ENCODE data around the gene GON4L. TPM values are rescaled to one million over a fixed set of nuclear protein-coding genes. Genes with fewer than 3 reads are reported as not detected.
"Not testable (repeated sequence)": the region's sequence is repeated elsewhere in the genome, so short reads cannot be mapped to it uniquely, and the experiment has no call there.

GON4L gene
- total RNA-seq, 1 donor from 2014 or later = 90.6 TPM

GRCh38 chr1:155872527-155872926, 15.5 kb upstream of the GON4L start:
- intact Hi-C loops (cut with micrococcal nuclease) = no loop called here

GRCh38 chr1:155871390-155871789, 14.4 kb upstream of the GON4L start:
- intact Hi-C loops (cut with micrococcal nuclease) = no loop called here

GRCh38 chr1:155867766-155868165, 10.8 kb upstream of the GON4L start:
- intact Hi-C loops (cut with micrococcal nuclease) = no loop called here

GRCh38 chr1:155864393-155864792, 7.4 kb upstream of the GON4L start:
- intact Hi-C loops (cut with micrococcal nuclease) = no loop called here

- intact Hi-C loops (cut with micrococcal nuclease) = no loop called here
Measured at GRCh38 chr1:155861896-155862295, 4.9 kb upstream of the GON4L start.

- intact Hi-C loops (cut with micrococcal nuclease) = loop anchor here (1.0 kb wide), 2 partner anchors 32 to 117 kb away; partner anchors contain the start of gene ARHGEF2
Measured at GRCh38 chr1:155860970-155861510, 4.0 kb upstream of the GON4L start.

GRCh38 chr1:155859881-155860871, 3.2 kb upstream of the GON4L start:
- intact Hi-C loops (cut with micrococcal nuclease) = loop anchor here (1.0 to 10.0 kb wide), 14 partner anchors 33 to 1639 kb away; partner anchors contain the start of genes ARHGEF2, ASH1L, FDPS and KHDC4

GRCh38 chr1:155859234-155859829, 2.3 kb upstream of the GON4L start, which contains the start of gene SYT11:
Gene SYT11 (plus strand): TSS chr1:155859567. CDS start chr1:155859762, 195 bp downstream.
- intact Hi-C loops (cut with micrococcal nuclease) = loop anchor here (1.0 to 10.0 kb wide), 12 partner anchors 52 to 1639 kb away; partner anchors contain the start of genes ASH1L, FDPS, KHDC4 and MEF2D

- intact Hi-C loops (cut with micrococcal nuclease) = loop anchor here (1.0 to 10.0 kb wide), 12 partner anchors 52 to 1638 kb away; partner anchors contain the start of genes ASH1L, FDPS, KHDC4 and MEF2D
Measured at GRCh38 chr1:155858800-155859233, 1.8 kb upstream of the GON4L start.

- intact Hi-C loops (cut with micrococcal nuclease) = loop anchor here (5.0 to 10.0 kb wide), 5 partner anchors 294 to 886 kb away; partner anchors contain the start of genes ASH1L, MEF2D, MRPL24 and RUSC1
Measured at GRCh38 chr1:155856257-155856974, 598 bp downstream of the GON4L start.

GRCh38 chr1:155850345-155850744, 6.7 kb downstream of the GON4L start:
- intact Hi-C loops (cut with micrococcal nuclease) = loop anchor here (10.0 kb wide), 1 partner anchor 654 kb away; the partner anchor contains the start of gene MEF2D

- intact Hi-C loops (cut with micrococcal nuclease) = no loop called here
Measured at GRCh38 chr1:155847823-155848529, 9.0 kb downstream of the GON4L start.

- intact Hi-C loops (cut with micrococcal nuclease) = no loop called here
Measured at GRCh38 chr1:155844860-155845421, 12.1 kb downstream of the GON4L start.

- intact Hi-C loops (cut with micrococcal nuclease) = no loop called here
Measured at GRCh38 chr1:155840386-155840785, 16.6 kb downstream of the GON4L start.

GRCh38 chr1:155835548-155835947, 21.5 kb downstream of the GON4L start:
- intact Hi-C loops (cut with micrococcal nuclease) = no loop called here

- intact Hi-C loops (cut with micrococcal nuclease) = not testable (repeated sequence)
Measured at GRCh38 chr1:155834927-155835399, 22.1 kb downstream of the GON4L start.

GRCh38 chr1:155834296-155834926, 22.6 kb downstream of the GON4L start:
- intact Hi-C loops (cut with micrococcal nuclease) = no loop called here

GRCh38 chr1:155833665-155834295, 23.2 kb downstream of the GON4L start:
- intact Hi-C loops (cut with micrococcal nuclease) = no loop called here

Data from T-helper 1 cell treated with Interleukin-12 subunit alpha and Interleukin-12 subunit beta and Interleukin-4 antibody, amounts not matched to agents 30 ng/mL and 1 ng/mL, for 36 hours (primary cell).